Measurements from ENCODE around the gene VPS26C.

DNA sequence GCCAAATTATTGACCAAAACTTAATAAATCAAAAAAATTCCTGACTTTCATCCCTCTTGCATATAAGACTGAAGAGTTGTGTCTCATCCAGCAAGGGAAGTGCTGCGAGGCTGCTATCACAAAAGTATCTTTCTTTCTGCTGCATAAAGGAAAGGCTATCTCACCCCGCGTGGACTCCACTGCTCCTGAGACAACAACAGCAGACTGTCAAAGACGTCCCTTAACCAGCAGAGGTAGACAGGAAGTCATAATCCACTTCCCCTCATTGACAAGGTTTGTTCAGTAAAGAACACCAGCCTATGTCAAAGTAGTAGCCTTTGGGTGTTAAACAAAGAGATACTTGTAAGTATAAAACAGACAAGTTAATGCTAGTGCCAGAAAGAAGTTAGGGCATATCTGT is 29.4 kb downstream of the VPS26C start:
- TF ChIP-seq, protein P1, sequence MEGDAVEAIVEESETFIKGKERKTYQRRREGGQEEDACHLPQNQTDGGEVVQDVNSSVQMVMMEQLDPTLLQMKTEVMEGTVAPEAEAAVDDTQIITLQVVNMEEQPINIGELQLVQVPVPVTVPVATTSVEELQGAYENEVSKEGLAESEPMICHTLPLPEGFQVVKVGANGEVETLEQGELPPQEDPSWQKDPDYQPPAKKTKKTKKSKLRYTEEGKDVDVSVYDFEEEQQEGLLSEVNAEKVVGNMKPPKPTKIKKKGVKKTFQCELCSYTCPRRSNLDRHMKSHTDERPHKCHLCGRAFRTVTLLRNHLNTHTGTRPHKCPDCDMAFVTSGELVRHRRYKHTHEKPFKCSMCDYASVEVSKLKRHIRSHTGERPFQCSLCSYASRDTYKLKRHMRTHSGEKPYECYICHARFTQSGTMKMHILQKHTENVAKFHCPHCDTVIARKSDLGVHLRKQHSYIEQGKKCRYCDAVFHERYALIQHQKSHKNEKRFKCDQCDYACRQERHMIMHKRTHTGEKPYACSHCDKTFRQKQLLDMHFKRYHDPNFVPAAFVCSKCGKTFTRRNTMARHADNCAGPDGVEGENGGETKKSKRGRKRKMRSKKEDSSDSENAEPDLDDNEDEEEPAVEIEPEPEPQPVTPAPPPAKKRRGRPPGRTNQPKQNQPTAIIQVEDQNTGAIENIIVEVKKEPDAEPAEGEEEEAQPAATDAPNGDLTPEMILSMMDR (IDR thresholded peaks at IDR 0.05 in 2 of 3, conservative IDR thresholded peaks at IDR 0.05 in 1 of 3; ENCODE audit: control insufficient read depth in 2 of 3, extremely low read depth in 1 of 3, insufficient read depth in 1 of 3, low read depth in 3 of 3, low read length in 3 of 3) = no peak
- TF ChIP-seq ATF7 (IDR thresholded peaks at IDR 0.05; ENCODE audit: low read depth) = no peak
- TF ChIP-seq CHD2 (IDR thresholded peaks at IDR 0.05; ENCODE audit: borderline replicate concordance, low read depth, low read length) = no peak
- TF ChIP-seq, protein P2, sequence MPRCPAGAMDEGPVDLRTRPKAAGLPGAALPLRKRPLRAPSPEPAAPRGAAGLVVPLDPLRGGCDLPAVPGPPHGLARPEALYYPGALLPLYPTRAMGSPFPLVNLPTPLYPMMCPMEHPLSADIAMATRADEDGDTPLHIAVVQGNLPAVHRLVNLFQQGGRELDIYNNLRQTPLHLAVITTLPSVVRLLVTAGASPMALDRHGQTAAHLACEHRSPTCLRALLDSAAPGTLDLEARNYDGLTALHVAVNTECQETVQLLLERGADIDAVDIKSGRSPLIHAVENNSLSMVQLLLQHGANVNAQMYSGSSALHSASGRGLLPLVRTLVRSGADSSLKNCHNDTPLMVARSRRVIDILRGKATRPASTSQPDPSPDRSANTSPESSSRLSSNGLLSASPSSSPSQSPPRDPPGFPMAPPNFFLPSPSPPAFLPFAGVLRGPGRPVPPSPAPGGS (IDR thresholded peaks at IDR 0.05; ENCODE audit: borderline replicate concordance, insufficient read depth, low read depth, low read length, poor library complexity, severe bottlenecking) = no peak
- TF ChIP-seq POLR2AphosphoS5 (IDR thresholded peaks at IDR 0.05; ENCODE audit: low read length) = no peak
- no peak for TF ChIP-seq CHD1 (IDR thresholded peaks at IDR 0.05; ENCODE audit: low read depth, low read length)
- TF ChIP-seq YY1 (IDR thresholded peaks at IDR 0.05; ENCODE audit: low read depth, low read length) = no peak
- TF ChIP-seq SIN3A (IDR thresholded peaks at IDR 0.05; ENCODE audit: low read depth, low read length) = no peak
- no peak for TF ChIP-seq CREB1 (IDR thresholded peaks at IDR 0.05; ENCODE audit: low read depth)
- no peak for TF ChIP-seq NFIC (IDR thresholded peaks at IDR 0.05; ENCODE audit: low read depth, low read length)
- no peak for TF ChIP-seq HDGF (IDR thresholded peaks at IDR 0.05)
